Astrocyte of the spinal cord (primary cell): ENCODE results near the gene UBN1.

Experiments
- DNase-seq: peaks from one replicate; pipeline ENCODE4 v3.0.0; 2011; ENCODE audit warnings: low read depth, low spot score
- H3K4me3 ChIP-seq: 2 replicates; pipeline ENCODE4 v1.5.1; 2011; ENCODE audit warnings: low read depth, mild to moderate bottlenecking, low read length, moderate library complexity
- CTCF ChIP-seq: IDR thresholded peaks from 2 replicates; pipeline ENCODE4 v1.5.1; 2012; ENCODE audit warnings: low read depth, mild to moderate bottlenecking, low read length, inconsistent platforms
- in situ Hi-C: cut with HindIII; loops from 2 replicates; pipeline ENCODE4 v1.10.0; 2017; ENCODE audit warnings: low sequenced_read_pairs

UBN1 gene

GRCh38 chr16:4846901-4847773, at the start of gene UBN1, which contains the start of gene GLYR1:
TSS of gene UBN1 (plus strand) at chr16:4847481. CDS start at chr16:4852918, 5,437 bp downstream.
TSS of gene GLYR1 (minus strand) at chr16:4847288. CDS start at chr16:4847265, 23 bp downstream.
- in situ Hi-C loops, result no loop called here

GRCh38 chr16:4797805-4798252, 49.5 kb upstream of the UBN1 start:
- DNase-seq, result no peak
- in situ Hi-C loops, result no loop called here
- H3K4me3 ChIP-seq, result no peak overlapping the region
- TF ChIP-seq CTCF, result no peak

More at GRCh38 chr16:4846901-4847773, at the start of gene UBN1, which contains the start of gene GLYR1:
- no peak for TF ChIP-seq CTCF
- DNase-seq, result peak; percentile 97
- peak within 1 kb of the TSS; percentile 90 for H3K4me3 ChIP-seq

GRCh38 chr16:4798456-4798855, 48.8 kb upstream of the UBN1 start:
- in situ Hi-C loops, result no loop called here
- TF ChIP-seq CTCF, result no peak
- no peak overlapping the region for H3K4me3 ChIP-seq
- DNase-seq, result no peak

GRCh38 chr16:4799171-4799855, 48.0 kb upstream of the UBN1 start:
- in situ Hi-C loops, result no loop called here
- H3K4me3 ChIP-seq, result no peak overlapping the region
- no peak for DNase-seq
- TF ChIP-seq CTCF, result no peak

- no peak for DNase-seq
- H3K4me3 ChIP-seq, result no peak overlapping the region
- in situ Hi-C loops, result no loop called here
- no peak for TF ChIP-seq CTCF
Measured at GRCh38 chr16:4800290-4801041, 46.8 kb upstream of the UBN1 start.
